ENCODE data around the gene GPR173.

- TF ChIP-seq ZNF274 (IDR thresholded peaks at IDR 0.05; ENCODE audit: low read depth, low read length): no peak
- TF ChIP-seq SUZ12 (IDR thresholded peaks at IDR 0.05; ENCODE audit: extremely low read depth, insufficient read depth, insufficient read length): no peak
- TF ChIP-seq YY1 (IDR thresholded peaks at IDR 0.05; ENCODE audit: insufficient read depth, insufficient read length): no peak
Observed at GRCh38 chrX:53003111-53003510, 45.5 kb upstream of the GPR173 start.

All from NT2/D1 (cell line).